HG03460 (cell line): ENCODE data around the gene OR5F1.

Source experiments
- ATAC-seq: cut with Tn5 transposase; IDR thresholded peaks from one replicate; pipeline ENCODE4 v1.9.1; 2021; ENCODE audit not compliant: unreplicated experiment

OR5F1 gene

GRCh38 chr11:55994525-55994924 is at the start of gene OR5F1:
OR5F1 (minus strand) TSS chr11:55994625; CDS start chr11:55994625, 0 bp downstream.
- no peak for ATAC-seq

DNA sequence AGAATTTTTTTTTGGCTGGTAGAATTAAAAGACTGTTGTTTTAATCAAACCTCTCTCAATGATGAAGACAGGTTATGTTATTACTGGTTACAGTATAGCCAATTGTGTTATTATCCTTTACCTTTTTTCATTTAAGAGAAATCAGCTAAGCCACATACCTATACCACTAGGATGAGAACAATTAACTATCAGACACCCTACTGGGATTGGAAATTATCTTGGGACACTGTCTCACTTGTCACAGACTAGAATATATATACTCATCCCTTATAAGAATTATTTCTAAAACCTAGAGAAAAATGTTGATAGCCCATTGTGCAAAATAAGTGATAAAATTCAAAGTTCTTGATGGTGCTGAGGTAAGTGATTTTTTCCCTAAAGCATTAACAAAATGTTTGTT is 32.9 kb upstream of the OR5F1 start, which contains the start of gene OR5AS1:
OR5AS1 (plus strand) TSS at position 301 of the 400 bp plus-strand sequence. CDS start 2,765 bp downstream, outside the sequence.
- no peak for ATAC-seq

DNA sequence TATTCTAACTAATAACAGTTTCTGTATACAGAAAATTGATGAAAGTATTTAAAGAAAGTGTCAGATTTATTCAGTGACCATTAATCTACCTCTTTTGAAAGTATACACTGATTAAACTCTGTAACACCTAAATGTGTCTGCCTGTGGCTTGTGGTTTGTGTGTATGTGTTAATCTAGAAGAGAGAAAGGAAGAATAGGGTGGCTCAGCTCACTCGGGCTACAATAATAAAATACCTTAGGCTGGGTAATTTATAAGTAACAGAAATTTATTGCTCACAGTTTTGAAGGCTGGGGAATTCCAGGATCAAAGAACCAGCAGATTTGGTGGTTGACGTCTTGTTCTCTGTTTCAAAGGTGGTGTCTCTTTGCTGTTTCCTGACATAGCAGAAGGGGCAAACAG is 19.4 kb upstream of the OR5F1 start:
- no peak for ATAC-seq

DNA sequence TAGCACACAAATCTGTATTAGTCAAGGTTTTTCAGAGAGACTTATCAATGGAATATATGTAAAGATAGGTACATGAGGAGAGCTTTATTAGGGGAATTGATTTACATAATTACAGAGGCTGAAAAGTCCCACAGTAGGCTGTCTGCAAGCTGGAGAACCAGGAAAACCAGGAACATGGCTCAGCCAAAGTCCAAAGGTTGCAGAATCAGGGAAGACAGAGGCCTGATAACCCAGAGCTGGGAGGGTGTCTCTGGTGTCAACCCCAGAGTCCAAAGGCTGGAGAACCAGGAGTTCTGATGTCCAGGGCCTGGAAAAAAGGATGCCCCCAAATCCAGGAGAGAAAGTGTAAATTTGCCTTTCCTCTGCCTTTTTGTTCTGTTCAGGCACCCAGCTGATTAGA is 16.3 kb upstream of the OR5F1 start:
- no peak for ATAC-seq

DNA sequence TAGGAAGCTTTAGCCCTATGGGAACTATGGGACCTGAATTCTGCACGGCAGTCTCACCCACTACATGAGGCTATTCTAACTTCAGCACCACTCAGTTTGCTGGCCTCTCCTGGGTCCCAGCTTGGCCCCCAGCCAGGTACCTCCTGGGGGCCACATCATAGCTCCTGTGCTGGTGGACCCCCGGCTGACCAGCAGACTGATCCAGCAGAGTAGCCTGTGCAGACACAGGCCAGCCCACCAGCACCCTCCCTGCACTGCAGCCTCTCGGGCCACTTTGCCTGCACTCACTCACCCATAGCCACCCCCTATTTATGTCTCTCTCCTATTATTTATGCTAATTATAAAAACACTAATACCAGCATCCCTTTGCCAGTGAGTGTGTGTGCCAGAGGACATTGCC is 23.5 kb downstream of the OR5F1 start:
- ATAC-seq, result no peak

DNA sequence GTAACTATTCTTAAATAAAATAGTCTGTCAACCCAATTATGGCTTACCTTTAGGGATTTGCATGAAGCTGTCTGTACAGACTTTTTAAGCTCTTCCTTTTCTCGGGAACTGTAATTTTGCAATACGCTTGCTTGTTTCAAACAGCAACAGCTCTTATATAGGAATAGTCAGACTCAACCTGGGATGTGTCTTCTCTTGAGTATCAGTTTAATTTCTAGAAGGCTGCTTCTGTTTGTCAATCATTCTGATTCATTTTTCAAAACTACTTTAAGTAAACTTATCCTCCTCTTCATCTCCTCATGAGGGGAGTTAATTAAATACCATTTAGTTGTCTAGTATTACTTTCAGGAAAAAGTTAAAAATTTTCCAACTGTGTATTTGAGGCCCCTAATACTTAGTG is 24.6 kb downstream of the OR5F1 start, which contains the start of gene OR10AG1:
OR10AG1 (minus strand) TSS at position 101 of the 400 bp plus-strand sequence; CDS start at position 63, 38 bp downstream.
- no peak for ATAC-seq

DNA sequence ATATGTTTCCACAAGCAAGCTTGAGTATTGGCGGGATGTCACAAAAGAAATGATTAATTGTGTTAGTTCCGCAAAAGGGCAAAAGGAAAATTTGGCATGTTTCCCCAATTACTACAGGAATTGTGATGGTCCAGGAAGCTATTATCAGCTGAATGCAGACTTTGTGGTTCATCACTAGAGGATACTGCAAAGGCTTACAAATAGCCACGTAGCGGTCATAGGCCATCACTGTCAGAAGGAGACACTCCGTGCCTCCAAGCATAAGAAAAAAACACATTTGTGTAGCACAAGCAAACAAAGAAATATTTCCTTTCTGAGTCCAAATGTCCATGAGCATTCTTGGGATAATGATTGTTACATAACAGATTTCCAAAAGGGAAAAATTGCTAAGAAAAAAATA is 26.5 kb downstream of the OR5F1 start:
- ATAC-seq, result no peak

DNA sequence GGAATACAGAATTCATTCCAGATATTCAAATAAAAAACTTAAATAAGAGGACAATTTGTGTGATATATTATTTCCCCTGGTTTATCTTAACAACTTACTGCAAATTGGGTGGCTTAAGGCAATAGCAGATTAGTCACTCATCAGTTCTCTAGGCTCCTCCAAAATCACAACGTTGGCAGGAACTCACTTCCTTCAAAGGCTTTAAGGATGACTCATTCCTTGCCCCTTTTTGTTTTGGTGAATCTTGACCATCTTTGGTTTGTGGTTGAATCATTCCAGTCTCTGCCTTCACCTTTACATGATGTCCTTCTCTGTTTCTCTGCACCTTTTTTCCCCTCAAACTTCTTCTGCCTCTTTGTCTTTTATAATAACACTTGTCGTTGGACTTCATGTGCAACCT is 28.0 kb downstream of the OR5F1 start:
- ATAC-seq, result no peak

DNA sequence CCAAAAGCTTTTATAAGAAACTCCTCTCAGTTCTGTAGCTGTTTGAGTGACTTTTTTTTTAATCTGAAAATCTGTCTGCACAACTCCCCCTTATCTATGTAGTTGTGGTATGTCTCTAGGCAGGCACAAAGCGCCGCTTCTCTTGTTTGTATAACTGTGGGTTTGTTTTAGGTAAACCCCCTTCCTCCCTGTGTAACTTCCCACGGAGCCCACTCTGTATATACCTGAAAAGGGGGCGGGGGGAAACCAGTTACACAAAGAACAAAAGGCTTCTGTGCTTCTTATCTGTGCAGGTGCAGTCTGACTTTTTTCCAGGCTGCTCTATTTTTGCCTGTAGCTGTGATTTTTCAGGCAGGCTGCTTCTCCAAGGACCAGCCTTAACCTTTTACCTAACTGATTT is 37.9 kb downstream of the OR5F1 start:
- ATAC-seq, result no peak

GRCh38 chr11:55949330-55949729 is 45.1 kb downstream of the OR5F1 start:
- ATAC-seq, result no peak
